DND-41 (cell line): ENCODE data around the gene HECTD2.

Source experiments
- ATAC-seq: fragments of 200-7000 bp; cut with Tn5 transposase; 3 replicates; pipeline ENCODE4 v1.9.1; 2021; ENCODE audit warnings: low read depth; ENCODE audit not compliant: insufficient read depth
- DNase-seq: peaks from one replicate; pipeline ENCODE4 v3.0.0-alpha.2; 2020
- H2AFZ ChIP-seq: 2 replicates; pipeline ENCODE4 v1.6.0; 2012; ENCODE audit warnings: low read depth, low read length
- H3K27ac ChIP-seq: 2 replicates; pipeline ENCODE4 v1.5.1; 2012; ENCODE audit warnings: low read length, inconsistent platforms
- H3K27me3 ChIP-seq: fragments of 200-600 bp; sonication (generic); 2 replicates; pipeline ENCODE4 v1.6.0; 2012; ENCODE audit warnings: low read length, mild to moderate bottlenecking, inconsistent platforms; ENCODE audit not compliant: insufficient read depth, poor library complexity
- H3K36me3 ChIP-seq: 2 replicates; pipeline ENCODE4 v1.5.1; 2012; ENCODE audit warnings: low read length, inconsistent platforms; ENCODE audit not compliant: insufficient read depth
- H3K4me1 ChIP-seq: 2 replicates; pipeline ENCODE4 v1.5.1; 2012; ENCODE audit warnings: mild to moderate bottlenecking, low read length; ENCODE audit not compliant: insufficient read depth
- H3K4me2 ChIP-seq: 2 replicates; pipeline ENCODE4 v1.6.0; 2012; ENCODE audit warnings: mild to moderate bottlenecking, moderate library complexity, low read length, inconsistent platforms; ENCODE audit not compliant: insufficient read depth
- H3K4me3 ChIP-seq, 2 experiments: fragments of 200-600 bp in 1 of 2; shearing (Covaris generic) in 1 of 2; 2 replicates each; pipeline ENCODE4 v1.5.1; 2012 to 2016; ENCODE audit warnings: inconsistent platforms in 2 of 2, low read length in 2 of 2, mild to moderate bottlenecking in 2 of 2, low read depth in 1 of 2, moderate library complexity in 1 of 2
- H3K79me2 ChIP-seq: 2 replicates; pipeline ENCODE4 v1.6.0; 2012; ENCODE audit warnings: low read length, inconsistent platforms; ENCODE audit not compliant: insufficient read depth
- H3K9ac ChIP-seq: 2 replicates; pipeline ENCODE4 v1.6.0; 2012; ENCODE audit warnings: low read depth, mild to moderate bottlenecking, inconsistent platforms, low read length, moderate library complexity
- H3K9me3 ChIP-seq: 2 replicates; pipeline ENCODE4 v1.5.1; 2012; ENCODE audit warnings: low read length, moderate library complexity, mild to moderate bottlenecking, inconsistent platforms; ENCODE audit not compliant: insufficient read depth, severe bottlenecking
- H4K20me1 ChIP-seq: 2 replicates; pipeline ENCODE4 v1.6.0; 2012; ENCODE audit warnings: low read length; ENCODE audit not compliant: insufficient read depth
- EZH2 ChIP-seq: IDR thresholded peaks from 3 replicates; pipeline ENCODE4 v1.6.1; 2012; ENCODE audit warnings: borderline replicate concordance, low read depth, mild to moderate bottlenecking, moderate library complexity, low read length, inconsistent platforms; ENCODE audit not compliant: severe bottlenecking
- TF ChIP-seq, protein P1 (sequence below): IDR thresholded peaks from 2 replicates; pipeline ENCODE4 v1.5.1; 2012; ENCODE audit warnings: borderline replicate concordance, low read length, moderate library complexity, mild to moderate bottlenecking; ENCODE audit not compliant: poor library complexity, severe bottlenecking; ENCODE audit errors: extremely low read depth

Gene HECTD2

DNA sequence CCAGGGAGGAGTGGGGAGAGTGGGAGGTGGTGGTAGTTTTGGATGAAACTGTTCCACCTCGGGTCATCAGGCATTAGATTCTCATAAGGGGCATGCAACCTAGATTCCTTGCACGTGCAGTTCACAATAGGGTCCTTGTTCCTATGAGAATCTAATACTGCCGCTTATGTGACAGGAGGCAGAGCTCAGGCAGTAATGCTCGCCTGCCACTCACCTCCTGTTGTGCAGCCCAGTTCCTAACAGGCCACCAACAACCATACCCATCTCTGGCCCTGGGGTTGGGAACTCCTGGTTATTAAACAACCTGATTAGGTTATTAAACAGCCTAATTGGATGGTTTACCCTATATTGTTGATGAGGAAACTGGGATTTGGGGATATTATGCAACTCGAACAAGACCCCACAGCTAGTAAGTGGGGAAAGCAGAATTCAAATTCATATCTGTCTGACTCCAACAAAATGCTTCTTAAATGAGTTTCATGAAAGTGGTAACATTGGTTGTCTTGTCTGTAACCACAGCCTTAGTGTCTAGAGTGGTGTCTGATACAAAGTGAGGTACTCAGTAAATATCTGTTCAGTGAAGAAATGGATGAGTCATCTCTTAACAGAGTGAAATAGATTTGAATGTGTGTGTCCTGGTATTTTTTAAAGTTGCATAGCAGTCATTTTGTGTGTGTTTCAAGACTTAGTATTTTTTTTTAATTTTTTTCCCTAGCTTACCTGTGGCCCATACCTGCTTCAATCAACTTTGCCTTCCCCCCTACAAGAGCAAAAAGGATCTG lies 101.6 kb downstream of the HECTD2 start:
- no peak overlapping the region for H3K9ac ChIP-seq
- H3K4me1 ChIP-seq, result no peaks in the 10 kb centered on the region
- no peaks in the 10 kb centered on the region for H3K27me3 ChIP-seq
- no peak overlapping the region for H3K27ac ChIP-seq
- H3K4me2 ChIP-seq, result no peak overlapping the region
- no peaks in the 10 kb centered on the region for H3K9me3 ChIP-seq
- H3K36me3 ChIP-seq, result peaks cover 5% of the 10 kb centered on the region; the same call in 1 of the 2 replicates
- H4K20me1 ChIP-seq, result no peaks in the 10 kb centered on the region
- no peak for ATAC-seq
- H3K79me2 ChIP-seq, result no peaks in the 10 kb centered on the region
- H3K4me3 ChIP-seq, result no peak overlapping the region
- TF ChIP-seq EZH2, result no peak
- TF ChIP-seq, protein P1, sequence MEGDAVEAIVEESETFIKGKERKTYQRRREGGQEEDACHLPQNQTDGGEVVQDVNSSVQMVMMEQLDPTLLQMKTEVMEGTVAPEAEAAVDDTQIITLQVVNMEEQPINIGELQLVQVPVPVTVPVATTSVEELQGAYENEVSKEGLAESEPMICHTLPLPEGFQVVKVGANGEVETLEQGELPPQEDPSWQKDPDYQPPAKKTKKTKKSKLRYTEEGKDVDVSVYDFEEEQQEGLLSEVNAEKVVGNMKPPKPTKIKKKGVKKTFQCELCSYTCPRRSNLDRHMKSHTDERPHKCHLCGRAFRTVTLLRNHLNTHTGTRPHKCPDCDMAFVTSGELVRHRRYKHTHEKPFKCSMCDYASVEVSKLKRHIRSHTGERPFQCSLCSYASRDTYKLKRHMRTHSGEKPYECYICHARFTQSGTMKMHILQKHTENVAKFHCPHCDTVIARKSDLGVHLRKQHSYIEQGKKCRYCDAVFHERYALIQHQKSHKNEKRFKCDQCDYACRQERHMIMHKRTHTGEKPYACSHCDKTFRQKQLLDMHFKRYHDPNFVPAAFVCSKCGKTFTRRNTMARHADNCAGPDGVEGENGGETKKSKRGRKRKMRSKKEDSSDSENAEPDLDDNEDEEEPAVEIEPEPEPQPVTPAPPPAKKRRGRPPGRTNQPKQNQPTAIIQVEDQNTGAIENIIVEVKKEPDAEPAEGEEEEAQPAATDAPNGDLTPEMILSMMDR, result no peak
- no peak overlapping the region for H2AFZ ChIP-seq
- DNase-seq, result no peak

DNA sequence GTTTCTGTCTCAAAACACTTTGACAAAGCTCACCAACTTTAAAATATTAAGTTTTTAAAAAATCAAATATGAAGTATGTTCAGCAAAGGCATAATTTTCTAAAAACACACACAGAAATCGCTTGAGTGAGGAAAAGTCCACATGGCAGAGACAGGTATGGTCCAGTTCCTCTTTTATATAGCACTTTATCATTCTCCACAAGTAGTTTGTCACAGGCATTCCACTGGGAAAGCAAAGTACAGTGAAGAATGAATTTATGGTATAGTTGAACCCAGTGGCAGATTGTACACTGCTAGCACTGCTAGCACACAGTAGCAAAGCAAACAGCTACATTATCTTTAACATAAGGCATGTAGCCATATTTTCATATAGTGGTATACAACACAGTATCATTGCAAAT lies 102.3 kb downstream of the HECTD2 start:
- Histone ChIP-seq H3K9ac (no peak overlapping the region), H3K27me3 (no peaks in the 10 kb centered on the region), H4K20me1 (no peaks in the 10 kb centered on the region), H3K4me1 (no peaks in the 10 kb centered on the region), H3K4me2 (no peak overlapping the region), H3K9me3 (no peaks in the 10 kb centered on the region), H3K79me2 (no peaks in the 10 kb centered on the region), H3K4me3 (no peak overlapping the region), H2AFZ (no peak overlapping the region), H3K36me3 (peaks cover 5% of the 10 kb centered on the region; the same call in 1 of the 2 replicates), H3K27ac (no peak overlapping the region)
- ATAC-seq, result no peak
- DNase-seq, result no peak
- TF ChIP-seq, protein P1, result no peak
- TF ChIP-seq EZH2, result no peak

DNA sequence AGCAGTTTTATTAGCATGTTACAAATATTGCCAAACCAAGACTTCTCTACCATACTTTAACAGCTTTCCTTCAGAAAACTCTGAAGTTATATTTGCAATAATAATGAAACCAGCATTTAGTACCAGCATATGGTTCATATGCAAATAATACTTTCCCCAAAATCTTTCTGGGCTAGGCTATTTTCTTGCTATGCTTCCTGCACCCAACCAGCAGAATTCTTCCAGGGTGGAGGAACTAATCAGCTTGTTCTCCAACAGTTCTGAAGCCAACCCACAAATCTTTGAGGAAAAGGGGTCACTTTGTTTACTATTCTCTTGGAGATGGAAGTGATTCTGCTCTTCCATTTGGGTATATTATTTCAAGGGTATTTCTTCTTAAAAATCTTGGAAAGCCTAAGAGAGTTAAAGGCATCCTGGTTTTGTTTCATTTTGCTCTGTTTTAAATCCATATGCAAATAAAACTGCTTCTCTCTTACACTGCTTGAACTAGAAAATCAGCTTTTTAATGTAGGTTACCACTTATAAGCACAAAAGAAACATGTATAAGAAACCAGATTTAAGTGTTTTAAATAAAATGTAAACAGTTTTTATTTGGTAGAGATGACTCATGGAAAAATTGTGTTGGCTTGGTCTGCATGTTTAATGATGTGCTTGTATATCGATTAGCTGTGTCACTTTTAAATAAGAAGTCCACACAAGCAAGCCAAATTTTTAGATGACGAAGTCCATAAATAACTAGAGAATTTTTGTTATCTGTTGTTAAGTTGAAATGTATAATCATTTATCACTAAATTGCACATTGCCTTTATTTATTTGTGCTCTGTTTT lies 103.7 kb downstream of the HECTD2 start:
- H4K20me1 ChIP-seq, result no peaks in the 10 kb centered on the region
- H3K9me3 ChIP-seq, result no peaks in the 10 kb centered on the region
- H3K27ac ChIP-seq, result no peak overlapping the region
- H3K27me3 ChIP-seq, result no peaks in the 10 kb centered on the region
- H2AFZ ChIP-seq, result no peak overlapping the region
- H3K36me3 ChIP-seq, result peaks cover 5% of the 10 kb centered on the region; the same call in 1 of the 2 replicates
- DNase-seq (no peak), ATAC-seq (no peak)
- no peak overlapping the region for H3K4me2 ChIP-seq
- TF ChIP-seq, protein P1, result no peak
- TF ChIP-seq EZH2, result no peak
- H3K4me1 ChIP-seq, result no peaks in the 10 kb centered on the region
- no peak overlapping the region for H3K4me3 ChIP-seq
- H3K9ac ChIP-seq, result no peak overlapping the region
- H3K79me2 ChIP-seq, result no peaks in the 10 kb centered on the region
